Measurements from ENCODE around the gene RGL3.

GRCh38 chr19:11461453-11461852 is 42.3 kb upstream of the RGL3 start:
- TF ChIP-seq EP300 (IDR thresholded peaks at IDR 0.05), result no peak
- TF ChIP-seq, protein P1, sequence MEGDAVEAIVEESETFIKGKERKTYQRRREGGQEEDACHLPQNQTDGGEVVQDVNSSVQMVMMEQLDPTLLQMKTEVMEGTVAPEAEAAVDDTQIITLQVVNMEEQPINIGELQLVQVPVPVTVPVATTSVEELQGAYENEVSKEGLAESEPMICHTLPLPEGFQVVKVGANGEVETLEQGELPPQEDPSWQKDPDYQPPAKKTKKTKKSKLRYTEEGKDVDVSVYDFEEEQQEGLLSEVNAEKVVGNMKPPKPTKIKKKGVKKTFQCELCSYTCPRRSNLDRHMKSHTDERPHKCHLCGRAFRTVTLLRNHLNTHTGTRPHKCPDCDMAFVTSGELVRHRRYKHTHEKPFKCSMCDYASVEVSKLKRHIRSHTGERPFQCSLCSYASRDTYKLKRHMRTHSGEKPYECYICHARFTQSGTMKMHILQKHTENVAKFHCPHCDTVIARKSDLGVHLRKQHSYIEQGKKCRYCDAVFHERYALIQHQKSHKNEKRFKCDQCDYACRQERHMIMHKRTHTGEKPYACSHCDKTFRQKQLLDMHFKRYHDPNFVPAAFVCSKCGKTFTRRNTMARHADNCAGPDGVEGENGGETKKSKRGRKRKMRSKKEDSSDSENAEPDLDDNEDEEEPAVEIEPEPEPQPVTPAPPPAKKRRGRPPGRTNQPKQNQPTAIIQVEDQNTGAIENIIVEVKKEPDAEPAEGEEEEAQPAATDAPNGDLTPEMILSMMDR (IDR thresholded peaks at IDR 0.05), result no peak
- no peak for TF ChIP-seq POLR2AphosphoS5 (IDR thresholded peaks at IDR 0.05)
